SH-SY5Y (cell line): ENCODE results near the gene YWHAG.
A peak's percentile ranks its signal among the peaks of the same experiment; 100 is the strongest.

Experiments used
- GATA2 ChIP-seq: IDR thresholded peaks from 2 replicates; pipeline ENCODE4 v1.6.1; 2011; ENCODE audit warnings: mild to moderate bottlenecking, low read depth, low read length
- GATA3 ChIP-seq: IDR thresholded peaks from 2 replicates; pipeline ENCODE4 v1.6.1; 2011; ENCODE audit warnings: low read depth, mild to moderate bottlenecking, low read length, moderate library complexity

The YWHAG gene

DNA sequence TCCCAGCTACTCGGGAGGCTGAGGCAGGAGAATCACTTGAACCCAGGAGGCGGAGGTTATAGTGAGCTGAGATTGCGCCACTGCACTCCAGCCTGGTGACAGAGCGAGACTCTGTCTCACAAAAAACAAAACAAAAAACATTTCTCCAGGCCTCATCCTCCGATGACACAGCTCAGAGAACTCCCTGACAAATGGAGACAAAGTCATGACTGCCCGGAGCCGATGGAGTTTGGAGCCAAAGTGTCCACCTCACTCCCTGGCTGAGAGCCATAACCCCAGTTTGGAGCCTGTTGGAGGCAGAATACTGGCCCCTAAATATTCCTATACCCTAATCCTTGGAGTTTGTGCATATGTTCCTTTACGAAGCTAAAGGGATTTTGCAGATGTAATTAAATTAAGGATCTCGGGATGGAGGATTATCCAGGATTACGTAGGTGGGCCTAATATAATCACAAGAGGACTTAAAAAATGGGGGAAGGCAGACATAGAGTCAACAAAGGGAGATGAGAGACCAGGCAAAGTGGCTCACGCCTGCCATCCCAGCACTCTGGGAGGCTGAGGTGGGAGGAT is 28.0 kb upstream of the YWHAG start:
- TF ChIP-seq GATA3 (no peak), GATA2 (no peak)

DNA sequence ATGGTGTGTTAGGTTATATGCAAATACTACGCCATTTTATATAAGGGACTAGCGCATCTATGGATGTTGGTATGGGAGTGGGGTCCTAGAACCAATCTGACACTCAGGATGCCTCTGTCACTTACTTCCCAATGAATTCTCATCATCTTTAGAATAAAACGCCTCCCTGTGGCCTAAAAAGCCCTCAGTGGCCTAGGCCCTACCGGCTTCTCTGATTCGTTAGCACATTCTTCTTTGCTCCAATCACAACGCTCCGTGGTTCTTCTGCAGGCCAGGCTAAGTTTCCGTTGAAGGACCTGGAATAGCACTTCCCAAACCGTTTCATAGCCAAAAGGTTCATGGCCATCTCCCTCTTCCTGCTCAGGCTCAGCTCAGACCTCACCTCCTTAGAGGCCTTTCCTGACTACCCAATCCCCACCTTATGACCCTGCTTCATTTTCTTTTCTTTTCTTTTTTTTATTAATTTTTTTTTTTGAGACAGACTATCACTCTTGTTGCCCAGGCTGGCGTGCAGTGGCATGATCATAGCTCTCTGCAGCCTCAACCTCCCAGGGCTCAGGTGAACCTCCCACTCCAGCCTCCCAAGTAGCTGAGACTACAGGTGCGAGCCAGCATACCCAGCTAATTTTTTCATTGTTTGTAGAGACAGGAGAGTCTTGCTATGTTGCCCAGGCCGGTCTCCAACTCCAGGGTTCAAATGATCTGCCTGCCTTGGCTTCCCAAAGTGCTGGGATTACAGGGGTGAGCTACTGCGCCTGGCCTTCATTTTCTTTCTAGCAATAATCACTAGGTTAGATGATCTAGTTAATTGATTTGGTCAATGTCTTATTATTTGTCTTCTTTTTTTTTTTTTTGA is 24.5 kb upstream of the YWHAG start:
- no peak for TF ChIP-seq GATA2
- TF ChIP-seq GATA3, result no peak

DNA sequence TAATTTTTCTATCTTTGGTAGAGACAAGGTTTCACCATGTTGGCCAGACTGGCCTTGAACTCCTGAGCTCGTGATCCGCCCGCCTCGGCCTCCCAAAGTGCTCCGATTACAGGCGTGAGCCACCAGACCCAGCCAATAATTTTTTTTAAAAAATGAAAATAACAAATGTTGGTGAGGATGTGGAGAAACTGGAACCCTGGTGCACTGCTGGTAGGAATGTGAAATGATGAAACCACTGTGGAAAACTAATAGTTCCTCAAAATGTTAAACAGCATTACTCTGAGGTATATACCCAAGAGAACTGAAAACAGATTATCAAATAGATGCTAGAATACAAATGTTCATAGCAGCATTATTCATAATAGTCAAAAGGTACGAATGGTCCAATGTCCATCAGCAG is 23.0 kb upstream of the YWHAG start:
- TF ChIP-seq GATA2 (no peak), GATA3 (no peak)

- TF ChIP-seq GATA2 (no peak), GATA3 (no peak)
These were observed 21.8 kb upstream of the YWHAG start for GRCh38 chr7:76380623-76380966.

GRCh38 chr7:76377186-76377918 is 18.6 kb upstream of the YWHAG start:
- no peak for TF ChIP-seq GATA3
- no peak for TF ChIP-seq GATA2

- no peak for TF ChIP-seq GATA2
- TF ChIP-seq GATA3, result no peak
These were observed 16.5 kb upstream of the YWHAG start for GRCh38 chr7:76375251-76375650.

DNA sequence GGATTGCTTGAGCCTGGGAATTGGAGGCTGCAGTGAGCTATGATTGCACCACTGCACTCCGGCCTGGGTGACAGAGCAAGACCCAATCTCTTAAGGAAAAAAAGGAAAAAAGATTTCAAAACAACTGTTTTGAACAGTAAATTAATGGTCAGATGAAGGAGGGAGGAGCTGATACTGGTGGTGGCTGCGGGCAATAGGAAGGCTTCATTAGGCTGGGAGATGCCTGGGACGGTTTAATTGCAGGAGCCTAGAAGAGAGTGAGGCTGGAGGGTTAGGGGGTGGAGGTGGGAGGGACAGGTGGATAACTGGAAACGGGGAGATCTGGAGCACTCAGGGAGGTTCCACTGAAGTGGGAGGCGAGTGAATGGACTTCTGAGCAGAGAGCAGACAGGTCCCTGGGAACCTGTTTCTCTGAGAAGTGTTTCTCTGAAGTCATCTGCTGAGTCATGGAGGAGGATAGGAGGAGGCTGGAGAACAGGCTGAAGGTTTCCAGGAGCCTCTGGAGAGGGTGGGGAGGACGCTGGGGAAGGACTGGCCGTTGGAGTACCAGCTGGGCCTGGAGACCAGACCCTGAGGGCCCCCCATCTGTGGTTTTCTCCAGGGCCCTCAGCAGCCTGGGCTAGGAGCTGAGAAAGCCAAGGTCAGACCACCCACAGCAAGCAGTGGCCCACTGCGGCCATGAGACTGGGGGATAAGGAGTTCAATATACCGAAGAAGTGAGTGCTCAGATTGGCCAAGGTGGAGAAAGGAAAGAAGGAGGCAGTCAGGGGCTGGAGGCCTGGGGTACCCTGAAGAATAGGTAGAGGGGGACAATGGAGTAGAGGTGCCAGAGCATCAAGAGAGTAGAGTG is 14.4 kb upstream of the YWHAG start:
- TF ChIP-seq GATA2 (no peak), GATA3 (no peak)

DNA sequence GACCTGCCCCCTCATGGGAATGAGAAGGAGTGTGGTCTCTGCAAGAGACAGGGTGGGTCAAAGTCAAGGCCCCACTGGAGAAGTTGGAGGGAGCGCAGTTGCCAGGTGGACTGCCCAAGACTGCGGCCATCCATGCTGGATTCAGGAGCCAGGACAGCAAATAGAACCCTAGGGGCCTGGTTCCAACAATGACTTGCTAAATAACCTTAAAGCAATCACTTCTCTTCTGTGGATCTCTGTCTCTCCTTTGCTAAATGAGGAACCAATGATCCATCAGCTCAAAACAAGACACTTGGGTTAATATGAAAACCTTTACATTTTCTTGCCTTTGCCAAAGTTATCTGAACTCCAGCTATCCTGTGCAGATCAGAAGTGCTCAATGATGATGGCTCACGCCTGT is 12.6 kb upstream of the YWHAG start:
- TF ChIP-seq GATA3, result no peak

DNA sequence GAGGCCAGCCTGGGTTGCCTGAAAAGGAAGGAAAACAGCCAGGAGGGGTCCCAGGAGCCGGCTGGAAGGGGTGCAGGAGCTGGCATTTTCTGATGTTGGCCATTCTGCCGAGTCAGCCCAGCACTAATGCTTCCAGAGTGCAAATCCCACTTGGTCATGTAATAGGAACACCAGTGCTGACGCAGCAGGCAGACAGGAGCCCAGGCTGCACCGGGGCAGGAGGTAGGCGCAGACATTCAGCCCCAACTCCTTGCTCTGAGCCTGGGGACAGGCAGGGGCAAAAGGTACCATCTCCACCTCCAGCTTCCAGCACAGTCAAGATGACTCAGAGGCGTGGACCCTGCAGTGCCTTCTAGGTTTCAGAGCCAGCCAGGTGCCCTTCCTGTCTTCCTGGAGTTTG is 10.2 kb upstream of the YWHAG start:
- TF ChIP-seq GATA3 (no peak), GATA2 (no peak)

DNA sequence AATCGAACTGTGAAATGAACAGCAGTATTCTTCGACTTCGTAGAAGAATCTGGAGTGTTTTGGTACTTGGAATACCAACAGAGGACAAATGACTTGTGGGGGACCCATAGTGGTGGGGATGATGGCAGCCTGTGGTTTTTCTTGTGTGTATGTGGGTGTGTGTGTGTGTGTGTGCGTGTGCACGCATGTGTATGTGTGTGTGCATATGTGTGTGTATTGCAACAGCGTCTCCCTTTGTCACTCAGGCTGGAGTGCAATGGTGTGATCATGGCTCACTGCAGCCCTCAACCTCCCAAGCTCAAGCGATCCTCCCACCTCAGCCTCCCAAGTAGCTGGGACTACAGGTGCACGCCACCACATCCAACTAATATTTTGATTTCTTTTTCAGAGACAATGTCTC is 9.4 kb upstream of the YWHAG start:
- TF ChIP-seq GATA3 (no peak), GATA2 (no peak)

DNA sequence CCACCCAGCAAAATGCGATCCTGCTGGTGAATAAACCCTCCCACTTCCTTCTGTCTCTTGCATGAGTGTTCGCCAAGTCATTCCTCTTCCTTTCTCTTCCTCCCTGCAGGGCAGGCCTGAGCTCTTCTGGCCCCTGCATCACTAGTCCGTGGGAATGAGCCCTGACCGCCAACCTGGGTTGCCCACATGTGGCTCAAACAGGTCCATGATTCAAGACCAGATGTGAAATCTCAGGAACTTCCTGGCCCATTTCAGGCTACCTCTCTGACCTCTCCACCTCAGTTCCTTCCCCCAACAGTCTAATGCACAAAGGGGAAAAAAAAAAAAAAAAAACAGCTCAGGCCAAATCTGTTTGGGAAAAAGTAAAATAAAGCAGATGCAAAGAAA is 5.4 kb upstream of the YWHAG start:
- no peak for TF ChIP-seq GATA3
- no peak for TF ChIP-seq GATA2

GRCh38 chr7:76359978-76360638 is 1.3 kb upstream of the YWHAG start:
- TF ChIP-seq GATA2, result no peak
- TF ChIP-seq GATA3, result no peak

GRCh38 chr7:76359111-76359977 is 553 bp upstream of the YWHAG start:
- TF ChIP-seq GATA3 (no peak), GATA2 (peak; percentile 38; the same call in 1 of the 2 replicates)
